Chondrocyte (in vitro differentiated cells): Measurements from ENCODE around the gene AIFM2. TPM values are rescaled to one million over a fixed set of nuclear protein-coding genes. Genes with fewer than 3 reads are reported as not detected.

ENCODE experiments used
- DNase-seq: peaks from one replicate; pipeline ENCODE4 v3.0.0; 2021; ENCODE audit warnings: mixed read lengths, low spot score
- H3K27ac Mint-ChIP-seq: one replicate; pipeline ENCODE4 v1.8.0; 2021; ENCODE audit warnings: mild to moderate bottlenecking, moderate library complexity, mixed read lengths; ENCODE audit not compliant: unreplicated experiment
- H3K27me3 Mint-ChIP-seq: 2 replicates; pipeline ENCODE4 v1.8.0; 2021; ENCODE audit warnings: low read depth, mixed read lengths
- H3K36me3 Mint-ChIP-seq: 2 replicates; pipeline ENCODE4 v1.8.0; 2021; ENCODE audit warnings: low read depth, mixed read lengths
- H3K4me1 Mint-ChIP-seq: 2 replicates; pipeline ENCODE4 v1.8.0; 2021; ENCODE audit warnings: low read depth, mild to moderate bottlenecking, mixed read lengths
- H3K4me3 Mint-ChIP-seq: one replicate; pipeline ENCODE4 v1.8.0; 2021; ENCODE audit warnings: mild to moderate bottlenecking, moderate library complexity, mixed read lengths; ENCODE audit not compliant: unreplicated experiment
- H3K9me3 Mint-ChIP-seq: 2 replicates; pipeline ENCODE4 v1.8.0; 2021; ENCODE audit warnings: low read depth, mixed read lengths
- total RNA-seq: library from RNA; stranded (reverse); gene quantifications from 3 replicates; pipeline ENCODE4 v1.2.1, GENCODE V29; 2021
- TF ChIP-seq, protein P1 (sequence below): fragments of 200-600 bp; sonication (generic); IDR thresholded peaks from 2 replicates; pipeline ENCODE4 v1.5.0; 2021; ENCODE audit warnings: antibody characterized with exemption, mild to moderate bottlenecking, moderate library complexity

AIFM2 gene
- total RNA-seq, 1 donor from 2014 or later: 10.3 TPM

DNA sequence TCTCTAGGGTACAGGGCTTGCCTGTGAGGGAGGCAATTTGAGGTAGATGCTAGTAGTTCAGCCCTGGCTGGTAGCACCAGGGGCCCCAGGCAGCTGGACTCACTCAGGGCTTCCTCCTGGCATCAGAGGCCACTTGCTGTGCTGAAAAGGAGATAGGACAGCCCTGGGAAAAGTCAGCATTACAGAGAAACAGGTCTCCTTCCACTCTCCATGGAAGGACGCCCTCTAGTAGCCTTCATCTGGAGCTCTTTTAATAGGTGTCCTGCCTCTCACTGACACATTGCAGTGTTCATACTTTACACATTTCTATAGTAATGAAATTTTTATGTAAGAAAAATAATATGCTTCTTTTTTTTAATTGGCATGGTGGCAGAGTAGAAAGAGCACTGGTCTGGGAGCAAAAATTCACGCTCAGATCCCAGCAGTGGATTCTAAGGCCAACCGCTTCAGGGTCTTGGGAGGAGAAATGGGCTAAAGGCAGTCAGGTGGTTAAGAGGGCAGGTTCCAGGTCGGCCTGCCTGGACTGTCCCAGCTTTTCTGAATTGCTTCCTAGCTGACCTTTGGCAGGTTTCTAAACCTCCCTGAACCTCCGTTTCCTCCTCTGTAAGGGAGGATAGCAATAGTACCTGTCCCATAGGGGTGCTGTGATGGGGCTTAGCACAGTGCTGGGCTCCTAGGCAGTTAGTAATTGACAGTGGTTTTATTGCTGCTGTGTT lies 35.8 kb downstream of the AIFM2 start:
- peak; percentile 54 for DNase-seq
- Mint-ChIP-seq H3K9me3 (peaks cover 3% of the 10 kb centered on the region), H3K27ac (no peak overlapping the region)

DNA sequence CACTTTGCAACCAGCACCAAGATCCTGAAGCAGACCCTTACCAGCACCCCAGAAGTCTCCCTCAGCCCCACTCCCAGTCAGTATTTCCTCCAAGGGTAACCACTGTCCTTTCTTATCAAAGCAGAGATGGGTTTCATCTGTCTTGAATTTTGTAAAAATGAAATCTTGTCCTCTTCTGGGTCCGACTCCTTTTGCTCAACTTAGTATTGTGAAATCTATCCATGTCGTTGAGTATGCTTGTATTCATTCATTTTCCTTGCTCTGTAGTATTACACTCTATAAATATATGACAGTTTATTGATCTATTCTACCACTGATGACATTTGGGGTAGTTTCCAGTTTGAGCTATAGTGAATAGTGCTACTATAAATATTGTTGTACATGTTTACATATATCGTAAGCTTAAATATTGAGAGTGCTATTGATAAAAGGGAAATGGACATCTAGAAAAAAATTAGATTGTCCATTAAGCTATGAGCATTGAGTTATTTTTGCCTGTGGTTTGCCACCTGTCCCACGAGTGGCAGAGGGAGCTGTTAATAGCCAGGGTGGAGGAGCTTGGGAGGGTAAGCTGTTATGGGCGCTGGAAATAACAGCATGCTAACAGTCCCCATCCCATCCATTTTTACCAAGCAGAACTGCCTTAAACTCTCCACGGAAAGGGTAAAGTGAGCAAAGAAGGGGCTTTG lies 36.5 kb downstream of the AIFM2 start:
- no peak overlapping the region for H3K4me3 Mint-ChIP-seq
- peaks cover 34% of the 10 kb centered on the region for H3K36me3 Mint-ChIP-seq
- no peaks in the 10 kb centered on the region for H3K4me1 Mint-ChIP-seq
- no peak for DNase-seq
- TF ChIP-seq, protein P1, sequence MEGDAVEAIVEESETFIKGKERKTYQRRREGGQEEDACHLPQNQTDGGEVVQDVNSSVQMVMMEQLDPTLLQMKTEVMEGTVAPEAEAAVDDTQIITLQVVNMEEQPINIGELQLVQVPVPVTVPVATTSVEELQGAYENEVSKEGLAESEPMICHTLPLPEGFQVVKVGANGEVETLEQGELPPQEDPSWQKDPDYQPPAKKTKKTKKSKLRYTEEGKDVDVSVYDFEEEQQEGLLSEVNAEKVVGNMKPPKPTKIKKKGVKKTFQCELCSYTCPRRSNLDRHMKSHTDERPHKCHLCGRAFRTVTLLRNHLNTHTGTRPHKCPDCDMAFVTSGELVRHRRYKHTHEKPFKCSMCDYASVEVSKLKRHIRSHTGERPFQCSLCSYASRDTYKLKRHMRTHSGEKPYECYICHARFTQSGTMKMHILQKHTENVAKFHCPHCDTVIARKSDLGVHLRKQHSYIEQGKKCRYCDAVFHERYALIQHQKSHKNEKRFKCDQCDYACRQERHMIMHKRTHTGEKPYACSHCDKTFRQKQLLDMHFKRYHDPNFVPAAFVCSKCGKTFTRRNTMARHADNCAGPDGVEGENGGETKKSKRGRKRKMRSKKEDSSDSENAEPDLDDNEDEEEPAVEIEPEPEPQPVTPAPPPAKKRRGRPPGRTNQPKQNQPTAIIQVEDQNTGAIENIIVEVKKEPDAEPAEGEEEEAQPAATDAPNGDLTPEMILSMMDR: no peak
- H3K27me3 Mint-ChIP-seq: no peaks in the 10 kb centered on the region
- H3K9me3 Mint-ChIP-seq: no peaks in the 10 kb centered on the region
- no peak overlapping the region for H3K27ac Mint-ChIP-seq

More for the DNA sequence above, 35.8 kb downstream of the AIFM2 start:
- no peak overlapping the region for H3K4me3 Mint-ChIP-seq
- H3K36me3 Mint-ChIP-seq: peaks cover 41% of the 10 kb centered on the region
- TF ChIP-seq, protein P1: no peak
- no peaks in the 10 kb centered on the region for H3K4me1 Mint-ChIP-seq
- no peaks in the 10 kb centered on the region for H3K27me3 Mint-ChIP-seq

DNA sequence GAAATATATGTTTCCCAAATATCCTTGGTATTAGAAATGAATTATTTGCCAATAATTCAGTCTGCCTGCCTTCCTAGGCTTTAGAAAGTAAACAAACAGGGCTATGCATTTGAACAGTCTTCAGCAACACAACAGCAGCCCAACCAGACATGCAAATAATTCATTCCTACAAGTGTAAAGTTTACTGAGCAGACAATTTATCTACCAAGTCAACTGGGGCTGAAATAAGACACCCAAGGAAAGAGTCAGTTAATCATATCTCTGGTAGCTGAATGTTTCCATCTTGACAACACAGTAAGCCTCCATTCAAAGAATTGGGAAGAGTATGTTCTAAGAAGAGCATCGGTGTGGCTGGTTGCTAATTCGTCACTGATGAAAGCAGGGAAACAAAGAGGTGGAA lies 38.4 kb downstream of the AIFM2 start:
- TF ChIP-seq, protein P1: no peak
- H3K27ac Mint-ChIP-seq: no peak overlapping the region
- H3K27me3 Mint-ChIP-seq: no peaks in the 10 kb centered on the region
- H3K4me3 Mint-ChIP-seq: no peak overlapping the region
- no peaks in the 10 kb centered on the region for H3K9me3 Mint-ChIP-seq
- peaks cover 32% of the 10 kb centered on the region for H3K36me3 Mint-ChIP-seq
- peaks cover 8% of the 10 kb centered on the region for H3K4me1 Mint-ChIP-seq
- DNase-seq: no peak

DNA sequence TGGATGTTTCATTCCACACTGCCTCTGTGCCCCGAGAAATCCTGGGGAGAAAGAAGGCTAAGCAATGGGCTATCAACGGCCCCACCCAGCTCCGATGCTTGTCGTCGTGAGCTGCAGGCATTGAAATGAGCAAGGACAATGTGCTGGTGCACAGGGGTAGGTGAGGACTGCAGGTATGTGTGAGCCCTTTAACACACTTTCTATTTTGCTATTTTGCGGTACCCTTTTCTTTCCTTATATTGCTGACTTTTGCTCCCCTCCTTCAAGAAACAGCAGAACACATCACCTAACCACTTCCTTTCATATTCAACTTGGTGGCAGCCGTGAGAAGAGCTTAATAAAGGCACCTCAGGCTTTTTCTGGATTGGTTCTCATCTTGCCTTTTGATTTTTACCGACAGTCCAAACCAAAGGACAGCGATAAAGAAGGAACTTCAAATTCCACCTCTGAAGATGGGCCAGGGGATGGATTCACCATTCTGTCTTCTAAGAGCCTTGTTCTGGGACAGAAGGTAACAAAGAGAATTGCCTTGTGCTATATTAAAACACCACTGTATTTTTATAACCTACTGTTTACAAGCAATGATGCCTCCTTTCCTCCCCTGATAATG lies 39.2 kb downstream of the AIFM2 start:
- no peaks in the 10 kb centered on the region for H3K27me3 Mint-ChIP-seq
- no peak for DNase-seq
- peaks cover 25% of the 10 kb centered on the region for H3K36me3 Mint-ChIP-seq
- TF ChIP-seq, protein P1: no peak
- H3K4me1 Mint-ChIP-seq: peaks cover 8% of the 10 kb centered on the region
- H3K4me3 Mint-ChIP-seq: no peak overlapping the region
- H3K27ac Mint-ChIP-seq: no peak overlapping the region
- H3K9me3 Mint-ChIP-seq: no peaks in the 10 kb centered on the region

DNA sequence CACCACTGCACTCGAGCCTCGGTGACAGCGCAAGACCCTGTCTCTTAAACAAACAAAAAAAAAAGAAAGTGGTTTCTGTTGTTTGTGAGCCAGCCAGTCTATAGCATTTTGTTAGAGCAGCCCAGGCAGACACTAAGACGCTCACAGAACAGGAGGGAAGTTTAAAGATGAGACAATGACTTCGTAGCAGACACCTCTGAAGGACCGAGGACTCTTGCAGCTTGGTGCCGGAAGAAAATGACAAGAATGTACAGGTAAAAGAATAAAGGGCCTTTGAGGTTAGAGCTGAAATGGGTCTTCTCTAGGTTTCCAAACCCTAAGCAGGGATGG lies 40.3 kb downstream of the AIFM2 start:
- no peak overlapping the region for H3K27ac Mint-ChIP-seq
- DNase-seq: no peak
- TF ChIP-seq, protein P1: no peak
- no peak overlapping the region for H3K4me3 Mint-ChIP-seq
- H3K36me3 Mint-ChIP-seq: peaks cover 22% of the 10 kb centered on the region
- peaks cover 12% of the 10 kb centered on the region for H3K4me1 Mint-ChIP-seq
- no peaks in the 10 kb centered on the region for H3K9me3 Mint-ChIP-seq
- no peaks in the 10 kb centered on the region for H3K27me3 Mint-ChIP-seq
